Measurements from ENCODE around the gene SLC37A1. TPM values are rescaled to one million over a fixed set of nuclear protein-coding genes. Genes with fewer than 3 reads are reported as not detected.

SLC37A1 gene
- total RNA-seq, 1 donor = 1.7 TPM

- no peak for DNase-seq (ENCODE audit: low read depth)
- no peak overlapping the region for H3K4me3 ChIP-seq (ENCODE audit: low read depth, low read length)
- TF ChIP-seq, protein P1, sequence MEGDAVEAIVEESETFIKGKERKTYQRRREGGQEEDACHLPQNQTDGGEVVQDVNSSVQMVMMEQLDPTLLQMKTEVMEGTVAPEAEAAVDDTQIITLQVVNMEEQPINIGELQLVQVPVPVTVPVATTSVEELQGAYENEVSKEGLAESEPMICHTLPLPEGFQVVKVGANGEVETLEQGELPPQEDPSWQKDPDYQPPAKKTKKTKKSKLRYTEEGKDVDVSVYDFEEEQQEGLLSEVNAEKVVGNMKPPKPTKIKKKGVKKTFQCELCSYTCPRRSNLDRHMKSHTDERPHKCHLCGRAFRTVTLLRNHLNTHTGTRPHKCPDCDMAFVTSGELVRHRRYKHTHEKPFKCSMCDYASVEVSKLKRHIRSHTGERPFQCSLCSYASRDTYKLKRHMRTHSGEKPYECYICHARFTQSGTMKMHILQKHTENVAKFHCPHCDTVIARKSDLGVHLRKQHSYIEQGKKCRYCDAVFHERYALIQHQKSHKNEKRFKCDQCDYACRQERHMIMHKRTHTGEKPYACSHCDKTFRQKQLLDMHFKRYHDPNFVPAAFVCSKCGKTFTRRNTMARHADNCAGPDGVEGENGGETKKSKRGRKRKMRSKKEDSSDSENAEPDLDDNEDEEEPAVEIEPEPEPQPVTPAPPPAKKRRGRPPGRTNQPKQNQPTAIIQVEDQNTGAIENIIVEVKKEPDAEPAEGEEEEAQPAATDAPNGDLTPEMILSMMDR (IDR thresholded peaks at IDR 0.05; ENCODE audit: insufficient read depth, low read depth, low read length) = no peak
Observed at GRCh38 chr21:42570362-42570761, 56.7 kb downstream of the SLC37A1 start.

DNA sequence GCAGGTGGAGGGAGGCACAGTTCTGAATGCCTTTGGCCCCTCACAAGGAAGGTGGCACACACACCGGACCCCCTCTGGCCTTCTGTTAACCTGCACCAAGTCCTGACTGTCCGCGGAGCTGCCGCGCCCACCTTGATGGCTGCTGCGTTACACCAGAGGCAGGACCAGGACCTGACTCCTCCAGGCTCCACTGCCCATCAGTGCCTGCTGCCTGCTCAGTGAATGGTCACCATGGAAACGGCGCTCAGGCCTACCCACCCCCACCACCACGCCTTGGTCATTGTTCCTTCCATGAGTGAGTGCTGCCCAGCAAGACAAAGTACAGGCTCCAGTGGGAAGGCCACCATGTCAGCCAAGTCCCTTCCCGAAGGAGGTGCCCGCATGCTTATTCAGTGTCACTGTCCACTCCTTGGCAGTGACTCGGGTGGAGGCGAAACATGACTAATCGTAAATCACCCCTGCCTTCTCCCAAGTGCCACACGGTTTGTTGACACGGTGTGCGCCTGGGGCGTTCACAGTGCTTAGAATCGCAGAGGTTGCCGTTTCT is 57.3 kb downstream of the SLC37A1 start:
- H3K4me3 ChIP-seq (ENCODE audit: low read depth, low read length) = no peak overlapping the region
- TF ChIP-seq, protein P1 (IDR thresholded peaks at IDR 0.05; ENCODE audit: insufficient read depth, low read depth, low read length) = no peak
- DNase-seq (ENCODE audit: low read depth) = no peak

DNA sequence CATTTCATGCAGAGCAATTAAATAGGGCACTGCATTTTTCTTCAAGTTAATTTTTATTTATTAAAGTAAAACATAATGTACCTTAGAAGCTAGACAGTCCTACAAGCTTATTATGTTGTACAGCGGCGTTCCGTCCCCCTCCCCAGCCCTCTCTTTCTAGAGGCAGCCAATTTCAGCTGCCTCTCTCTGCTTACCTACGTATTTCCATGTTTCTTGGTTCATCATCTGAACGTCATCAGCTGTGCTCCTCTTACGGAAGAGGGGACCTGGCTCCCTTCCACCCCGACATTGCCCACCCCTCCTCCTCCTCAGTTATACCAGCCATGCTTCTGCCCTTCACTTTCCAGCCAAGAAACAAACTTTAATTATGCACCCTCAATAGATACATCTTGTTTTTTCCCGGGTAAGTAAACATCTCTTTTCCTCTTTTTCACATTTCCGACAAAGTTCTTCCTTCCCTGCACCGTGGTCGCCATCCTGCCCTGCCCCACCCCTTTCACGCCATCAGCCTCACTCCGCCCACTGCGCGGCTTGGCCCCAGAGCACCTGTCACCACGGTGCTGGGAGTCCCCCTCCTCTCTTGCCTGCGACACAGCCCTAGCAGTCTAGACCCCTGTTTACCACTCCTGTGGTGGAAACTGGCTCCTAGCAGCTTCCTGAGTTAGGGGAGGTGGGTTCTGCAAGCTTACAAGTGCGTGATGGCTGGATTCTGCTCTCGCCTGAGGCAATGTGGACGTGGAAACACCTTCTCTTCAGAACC is 57.9 kb downstream of the SLC37A1 start:
- no peak overlapping the region for H3K4me3 ChIP-seq (ENCODE audit: low read depth, low read length)
- TF ChIP-seq, protein P1 (IDR thresholded peaks at IDR 0.05; ENCODE audit: insufficient read depth, low read depth, low read length) = no peak
- no peak for DNase-seq (ENCODE audit: low read depth)

- no peak for DNase-seq (ENCODE audit: low read depth)
- H3K4me3 ChIP-seq (ENCODE audit: low read depth, low read length) = no peak overlapping the region
- TF ChIP-seq, protein P1 (IDR thresholded peaks at IDR 0.05; ENCODE audit: insufficient read depth, low read depth, low read length) = no peak
Observed at GRCh38 chr21:42572906-42573495, 59.3 kb downstream of the SLC37A1 start.

DNA sequence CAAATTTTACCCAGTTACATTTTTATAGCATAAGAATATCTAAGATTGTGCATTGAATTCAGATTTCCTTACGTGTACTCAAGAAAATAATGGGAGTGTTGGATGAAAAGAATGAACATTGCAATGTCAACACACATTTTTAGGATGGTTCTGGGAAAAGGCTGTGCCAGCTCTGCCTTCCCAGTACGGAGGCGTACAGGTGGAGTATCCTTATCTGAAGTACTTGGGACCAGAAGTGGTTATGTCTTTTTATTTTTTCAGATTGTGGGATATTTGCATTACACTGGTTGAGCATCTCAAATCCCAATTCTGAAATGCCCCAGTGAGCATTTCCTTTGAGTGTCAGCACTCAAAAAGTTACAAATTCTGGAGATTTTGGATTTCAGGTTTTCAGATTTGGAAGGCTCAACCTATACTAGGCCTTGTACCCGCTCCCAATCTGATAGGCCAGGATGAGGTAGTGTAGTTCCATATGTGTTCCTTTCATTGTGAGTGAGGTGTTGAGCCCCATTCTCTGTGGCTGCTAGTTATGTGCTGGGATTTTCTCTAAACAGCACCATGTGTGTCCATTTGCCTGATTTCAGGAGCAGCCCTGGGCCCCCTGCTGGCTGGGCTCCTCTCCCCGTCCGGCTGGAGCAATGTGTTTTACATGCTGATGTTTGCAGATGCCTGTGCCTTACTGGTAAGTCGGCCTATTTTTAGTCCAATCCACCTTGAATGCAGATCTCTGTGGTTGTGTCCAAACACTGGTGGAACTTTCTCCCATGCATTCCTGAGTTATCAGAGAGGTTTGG is 60.8 kb downstream of the SLC37A1 start:
- no peak overlapping the region for H3K4me3 ChIP-seq (ENCODE audit: low read depth, low read length)
- TF ChIP-seq, protein P1 (IDR thresholded peaks at IDR 0.05; ENCODE audit: insufficient read depth, low read depth, low read length) = peak; percentile 65
- DNase-seq (ENCODE audit: low read depth) = peak; percentile 45

DNA sequence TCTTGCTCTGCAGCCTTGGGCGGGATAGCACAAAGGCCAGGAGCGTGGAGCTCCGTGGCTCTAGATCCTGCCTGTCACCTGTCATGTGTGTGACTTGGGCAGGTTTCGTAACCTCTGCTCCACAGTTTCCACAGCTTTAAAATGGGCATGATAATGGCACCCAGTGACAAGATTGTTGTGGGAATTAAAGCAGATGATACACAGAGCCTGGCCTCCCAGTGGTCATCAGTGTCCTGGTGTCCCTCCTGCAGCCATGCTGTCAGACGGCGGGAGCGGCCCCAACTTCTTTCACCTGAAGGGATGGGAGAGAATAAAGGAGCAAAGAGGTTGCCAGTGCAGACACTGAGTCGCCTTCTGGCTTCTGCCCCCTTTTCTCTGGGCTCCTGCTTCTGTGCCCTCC is 61.5 kb downstream of the SLC37A1 start:
- TF ChIP-seq, protein P1 (IDR thresholded peaks at IDR 0.05; ENCODE audit: insufficient read depth, low read depth, low read length) = no peak
- H3K4me3 ChIP-seq (ENCODE audit: low read depth, low read length) = no peak overlapping the region
- DNase-seq (ENCODE audit: low read depth) = no peak
